NCI-H69 (cell line): ENCODE measurements around the gene SH3BGRL3.
A peak's percentile ranks its signal among the peaks of the same experiment; 100 is the strongest.
"Not testable (repeated sequence)": the region's sequence is repeated elsewhere in the genome, so short reads cannot be mapped to it uniquely, and the experiment has no call there.

ENCODE experiments used
- DNase-seq: peaks from one replicate; lab custom pipeline; 2025; lab: John Stamatoyannopoulos, UW

SH3BGRL3 gene

GRCh38 chr1:26279456-26280332 is at the start of gene SH3BGRL3:
SH3BGRL3 (plus strand) TSS chr1:26280086; CDS start chr1:26280156, 70 bp downstream.
- DNase-seq: peak; percentile 82

GRCh38 chr1:26230682-26231081 is 49.2 kb upstream of the SH3BGRL3 start:
- DNase-seq: not testable (repeated sequence)

GRCh38 chr1:26233903-26234643 is 45.8 kb upstream of the SH3BGRL3 start, which contains the start of gene CEP85:
CEP85 (plus strand) TSS chr1:26234200; CDS start chr1:26239784, 5,584 bp downstream.
- DNase-seq: peak; percentile 95

- DNase-seq: peak; percentile 46
These were observed 45.1 kb upstream of the SH3BGRL3 start for GRCh38 chr1:26234644-26235370.

- DNase-seq: peak; percentile 13
These were observed 42.5 kb upstream of the SH3BGRL3 start for GRCh38 chr1:26237230-26237966.

- DNase-seq: no peak
These were observed 40.0 kb upstream of the SH3BGRL3 start for GRCh38 chr1:26239936-26240335.

GRCh38 chr1:26252718-26253117 is 27.2 kb upstream of the SH3BGRL3 start:
- no peak for DNase-seq

- DNase-seq: no peak
These were observed 25.5 kb upstream of the SH3BGRL3 start for GRCh38 chr1:26254404-26254803.

GRCh38 chr1:26257222-26257621 is 22.7 kb upstream of the SH3BGRL3 start:
- DNase-seq: no peak

- no peak for DNase-seq
These were observed 20.9 kb upstream of the SH3BGRL3 start for GRCh38 chr1:26259005-26259404.

GRCh38 chr1:26259578-26259977 is 20.3 kb upstream of the SH3BGRL3 start:
- no peak for DNase-seq

GRCh38 chr1:26263212-26263611 is 16.7 kb upstream of the SH3BGRL3 start:
- no peak for DNase-seq

- no peak for DNase-seq
These were observed 14.5 kb upstream of the SH3BGRL3 start for GRCh38 chr1:26265405-26265804.

- no peak for DNase-seq
These were observed 11.3 kb upstream of the SH3BGRL3 start for GRCh38 chr1:26268290-26269197.

- no peak for DNase-seq
These were observed 10.7 kb upstream of the SH3BGRL3 start for GRCh38 chr1:26269198-26269550.

GRCh38 chr1:26274801-26275425 is 5.0 kb upstream of the SH3BGRL3 start:
- no peak for DNase-seq

- peak; percentile 58 for DNase-seq
These were observed 4.1 kb upstream of the SH3BGRL3 start for GRCh38 chr1:26275580-26276431.

- DNase-seq: peak; percentile 7
These were observed 3.5 kb upstream of the SH3BGRL3 start for GRCh38 chr1:26276432-26276838.

GRCh38 chr1:26277261-26277661 is 2.6 kb upstream of the SH3BGRL3 start:
- DNase-seq: no peak
